ENCODE data around the gene MAJIN. TPM values are rescaled to one million over a fixed set of nuclear protein-coding genes. Genes with fewer than 3 reads are reported as not detected.

The MAJIN gene
- total RNA-seq, 4 donors from 2014 or later: not detected

GRCh38 chr11:64918017-64918416, 53.9 kb downstream of the MAJIN start:
- no peaks in the 10 kb centered on the region for H3K9me3 ChIP-seq
- H3K27me3 ChIP-seq: no peaks in the 10 kb centered on the region
- H3K4me3 ChIP-seq: peak overlapping the region in 3 of 4 donors; percentile 82 to 94 (median 92)
- 7 to 16% methylated on average over 4 of the region's 4 CpGs for WGBS, 2 donors
- TF ChIP-seq POLR2A (IDR thresholded peaks at IDR 0.05) (no peak), CTCF (IDR thresholded peaks at IDR 0.05) (no peak)
- peaks cover 12 to 19% (median 12%) of the 10 kb centered on the region in 3 donors for H3K36me3 ChIP-seq
- H3K4me1 ChIP-seq: peaks cover 21 to 33% (median 22%) of the 10 kb centered on the region in 3 donors
- DNase-seq: no peak
- peak overlapping the region; percentile 72 to 94 (median 88) for H3K27ac ChIP-seq
- intact Hi-C loops (cut with DNase I): no loop called here

GRCh38 chr11:64917663-64917995, 54.3 kb downstream of the MAJIN start:
- Histone ChIP-seq H3K36me3 (peaks cover 12 to 23% (median 13%) of the 10 kb centered on the region in 3 donors), H3K27me3 (no peaks in the 10 kb centered on the region), H3K9me3 (no peaks in the 10 kb centered on the region), H3K27ac (peak overlapping the region; percentile 72 to 94 (median 88)), H3K4me1 (peaks cover 21 to 33% (median 22%) of the 10 kb centered on the region in 3 donors), H3K4me3 (peak overlapping the region; percentile 23 to 94 (median 87))
- 9 to 10% methylated on average over 6 of the region's 6 CpGs for WGBS, 2 donors
- TF ChIP-seq CTCF (IDR thresholded peaks at IDR 0.05): no peak
- no peak for TF ChIP-seq POLR2A (IDR thresholded peaks at IDR 0.05)
- intact Hi-C loops (cut with DNase I): no loop called here
- DNase-seq: no peak

- intact Hi-C loops (cut with DNase I): no loop called here
- Histone ChIP-seq H3K27ac (peak within 1 kb of the TSS; percentile 87 to 94 (median 88)), H3K4me1 (peaks cover 21 to 33% (median 22%) of the 10 kb centered on the region in 3 donors), H3K27me3 (no peaks in the 10 kb centered on the region), H3K4me3 (peak within 1 kb of the TSS; percentile 82 to 94 (median 87)), H3K9me3 (no peaks in the 10 kb centered on the region), H3K36me3 (peaks cover 15 to 29% (median 19%) of the 10 kb centered on the region in 3 donors)
- TF ChIP-seq POLR2A (IDR thresholded peaks at IDR 0.05): peak in 3 of 4 donors; percentile 87 to 92 (median 92)
- no peak for TF ChIP-seq CTCF (IDR thresholded peaks at IDR 0.05)
- WGBS, 2 donors: 1 to 2% methylated on average over 13 to 14 of the region's 57 CpGs
- DNase-seq: peak; percentile 97
Observed at GRCh38 chr11:64916775-64917662, 54.9 kb downstream of the MAJIN start, which contains the start of gene ATG2A. TSS of gene ATG2A (minus strand) at chr11:64917209. CDS start at chr11:64917135, 74 bp downstream.

GRCh38 chr11:64916040-64916774, 55.7 kb downstream of the MAJIN start:
- Histone ChIP-seq H3K27ac (peak overlapping the region; percentile 87 to 94 (median 88)), H3K9me3 (no peaks in the 10 kb centered on the region), H3K4me3 (peak overlapping the region; percentile 82 to 94 (median 87)), H3K27me3 (no peaks in the 10 kb centered on the region), H3K4me1 (peaks cover 21 to 33% (median 22%) of the 10 kb centered on the region in 3 donors), H3K36me3 (peaks cover 22 to 37% (median 26%) of the 10 kb centered on the region in 3 donors)
- DNase-seq: no peak
- TF ChIP-seq POLR2A (IDR thresholded peaks at IDR 0.05) (no peak), CTCF (IDR thresholded peaks at IDR 0.05) (no peak)
- 9 to 11% methylated on average over 6 to 9 of the region's 23 CpGs for WGBS, 2 donors
- intact Hi-C loops (cut with DNase I): no loop called here

All from esophagus squamous epithelium (tissue), 5 donors.